Activated naive CD8-positive, alpha-beta T cell treated with anti-CD3 and anti-CD28 coated beads, Interleukin-2, amount 50 U/mL, for 16 hours (primary cell): Measurements from ENCODE around the gene MAPK12.
A peak's percentile ranks its signal among the peaks of the same experiment; 100 is the strongest.
"Not testable (repeated sequence)": the region's sequence is repeated elsewhere in the genome, so short reads cannot be mapped to it uniquely, and the experiment has no call there.

Experiments used
- DNase-seq: peaks from one replicate; pipeline ENCODE4 v3.0.0-alpha.2; 2020; ENCODE audit warnings: low read depth, low spot score

MAPK12 gene

GRCh38 chr22:50282361-50283155 lies 21.1 kb upstream of the MAPK12 start:
- no peak for DNase-seq

- no peak for DNase-seq
Measured at GRCh38 chr22:50281957-50282356, 20.5 kb upstream of the MAPK12 start.

GRCh38 chr22:50281384-50281760 lies 19.9 kb upstream of the MAPK12 start:
- no peak for DNase-seq

GRCh38 chr22:50280708-50281383 lies 19.4 kb upstream of the MAPK12 start:
- no peak for DNase-seq

- DNase-seq = no peak
Measured at GRCh38 chr22:50280022-50280707, 18.7 kb upstream of the MAPK12 start.

- no peak for DNase-seq
Measured at GRCh38 chr22:50278956-50279619, 17.6 kb upstream of the MAPK12 start.

- DNase-seq = no peak
Measured at GRCh38 chr22:50278461-50278860, 17.0 kb upstream of the MAPK12 start.

- no peak for DNase-seq
Measured at GRCh38 chr22:50277761-50278160, 16.3 kb upstream of the MAPK12 start.

- DNase-seq = no peak
Measured at GRCh38 chr22:50276143-50276542, 14.7 kb upstream of the MAPK12 start.

GRCh38 chr22:50275181-50276055 lies 13.9 kb upstream of the MAPK12 start:
- no peak for DNase-seq

- no peak for DNase-seq
Measured at GRCh38 chr22:50274771-50275170, 13.3 kb upstream of the MAPK12 start.

- DNase-seq = no peak
Measured at GRCh38 chr22:50274311-50274710, 12.8 kb upstream of the MAPK12 start.

GRCh38 chr22:50273781-50274180 lies 12.3 kb upstream of the MAPK12 start:
- DNase-seq = not testable (repeated sequence)

- not testable (repeated sequence) for DNase-seq
Measured at GRCh38 chr22:50273352-50273751, 11.9 kb upstream of the MAPK12 start.

GRCh38 chr22:50272044-50272802 lies 10.7 kb upstream of the MAPK12 start:
- DNase-seq = no peak

GRCh38 chr22:50271519-50271970 lies 10.1 kb upstream of the MAPK12 start:
- DNase-seq = no peak

- no peak for DNase-seq
Measured at GRCh38 chr22:50270666-50271394, 9.3 kb upstream of the MAPK12 start.

- DNase-seq = peak; percentile 38
Measured at GRCh38 chr22:50269970-50270665, 8.6 kb upstream of the MAPK12 start, which contains the start of gene MAPK11. MAPK11 (minus strand) TSS chr22:50270380; CDS start chr22:50270292, 88 bp downstream.

GRCh38 chr22:50269573-50269969 lies 8.1 kb upstream of the MAPK12 start:
- no peak for DNase-seq
